Measurements from ENCODE around the gene HAND1. TPM values are rescaled to one million over a fixed set of nuclear protein-coding genes. Genes with fewer than 3 reads are reported as not detected.

The HAND1 gene
- total and polyA plus RNA-seq, 9 of the 15 experiments (the other 6 are each of a cell fraction or from before 2014, with no cell fraction given): not detected

DNA sequence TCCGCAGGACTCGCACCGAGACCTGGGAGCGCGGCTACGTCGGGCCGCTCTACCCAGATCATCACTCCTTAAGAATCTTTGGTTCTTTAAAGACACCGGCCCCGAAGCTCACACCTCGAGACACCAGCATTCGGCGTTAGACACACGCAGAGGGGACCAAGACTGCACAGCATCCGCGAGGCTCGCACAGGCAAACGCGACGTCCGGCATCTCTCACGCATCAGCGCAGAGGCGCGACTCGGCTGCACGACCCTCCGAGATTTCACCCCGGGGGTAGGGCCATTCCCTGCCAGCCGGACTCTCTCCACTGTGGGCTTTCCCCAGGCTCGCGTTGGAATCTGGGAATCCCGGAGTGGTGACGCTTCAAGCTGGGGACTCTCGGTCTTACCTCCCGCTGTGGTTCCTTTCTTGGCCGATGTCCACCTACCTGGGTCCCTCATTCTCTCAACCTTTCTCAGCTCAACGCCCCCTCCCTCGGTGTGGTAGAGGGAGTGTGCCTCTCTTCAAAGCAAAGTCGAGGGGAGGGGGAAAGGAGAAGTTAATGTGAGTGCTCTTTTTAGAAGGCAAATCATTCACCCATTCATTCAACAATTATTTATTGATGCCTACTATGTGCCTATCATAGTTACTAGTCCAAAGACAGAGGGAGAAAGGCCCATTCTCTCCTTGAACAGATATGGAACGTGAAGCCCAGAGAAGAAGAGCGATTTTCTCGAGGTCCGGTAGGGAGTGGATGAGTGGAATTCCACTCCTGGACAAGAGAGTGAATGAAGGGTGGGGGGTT lies 1.3 kb upstream of the HAND1 start:
- BruUV-seq (replicated peaks): no TSS peak
- Histone ChIP-seq H3K4me1 (replicated peaks in 1 of 2; ENCODE audit: control insufficient read depth in 2 of 2, insufficient read depth in 2 of 2, low read length in 2 of 2) (peaks cover 0 to 29% of the 10 kb centered on the region in 2 experiments; a peak in 1 of 5 replicates), H3K4me3 (no peak overlapping the region), H3K27me3 (ENCODE audit: control insufficient read depth in 2 of 2, insufficient read depth in 2 of 2, low read length in 2 of 2) (peaks cover 83 to 98% of the 10 kb centered on the region in 2 experiments), H4K20me1 (replicated peaks; ENCODE audit: control insufficient read depth, insufficient read depth, low read length) (peaks cover 4% of the 10 kb centered on the region), H3K36me3 (ENCODE audit: control insufficient read depth, insufficient read depth, low read length) (no peaks in the 10 kb centered on the region), H3K27ac (ENCODE audit: extremely low read depth, low read depth, low read length) (no peak overlapping the region), H3K9me1 (ENCODE audit: control insufficient read depth, insufficient read depth, low read length) (no peaks in the 10 kb centered on the region), H3K9ac (ENCODE audit: insufficient read depth in 1 of 2, low read depth in 2 of 2, low read length in 2 of 2) (no peak overlapping the region), H3K79me2 (ENCODE audit: control insufficient read depth, insufficient read depth, low read length) (no peaks in the 10 kb centered on the region), H2AFZ (ENCODE audit: low read depth, low read length) (no peak overlapping the region), H3K9me3 (replicated peaks; ENCODE audit: control insufficient read depth, insufficient read depth, low read depth, low read length) (no peaks in the 10 kb centered on the region), H3K4me2 (ENCODE audit: insufficient read depth, low read length) (no peak overlapping the region)
- TF ChIP-seq FOSL1 (tag; conservative IDR thresholded peaks at IDR 0.05) (no peak), SFPQ (IDR thresholded peaks at IDR 0.05; ENCODE audit: low read depth, low read length) (no peak), TFAP4 (CRISPR knock-in tag; IDR thresholded peaks at IDR 0.05; ENCODE audit: borderline replicate concordance) (no peak), KAT7 (CRISPR knock-in tag; IDR thresholded peaks at IDR 0.05; ENCODE audit: borderline replicate concordance) (no peak), NCOR1 (IDR thresholded peaks at IDR 0.05) (no peak), ZNF124 (CRISPR knock-in tag; IDR thresholded peaks at IDR 0.05) (no peak), KLF1 (tag; IDR thresholded peaks at IDR 0.05) (no peak), ELK1 (CRISPR knock-in tag; IDR thresholded peaks at IDR 0.05) (no peak)
- ATAC-seq: no peak
- ChIA-PET CTCF (ENCODE audit: low intra/inter-chr PET ratio) (no interaction called here), POLR2A (interaction anchor here (0.6 kb wide), 1 partner anchor 127 kb away, joined by 3 read pairs; no protein-coding TSS in a partner anchor)
- WGBS (ENCODE audit: insufficient coverage, low coverage, missing lambda C conversion rate): 23% methylated on average over 43 of the region's 44 CpGs
- intact Hi-C loops (cut with micrococcal nuclease): no loop called here
- no peak for FAIRE-seq
- in situ Hi-C loops (cut with MboI): no loop called here
- no peak for DNase-seq (ENCODE audit: extremely low read depth in 1 of 4, low spot score in 3 of 4)
